Measurements from ENCODE around the gene SF3A2. TPM values are rescaled to one million over a fixed set of nuclear protein-coding genes. Genes with fewer than 3 reads are reported as not detected.

SF3A2 gene
- total RNA-seq, 1 donor from 2014 or later = 14.4 TPM

GRCh38 chr19:2210206-2210605 lies 26.4 kb upstream of the SF3A2 start:
- no peak for DNase-seq (ENCODE audit: low spot score)
- H3K4me3 Mint-ChIP-seq = no peak overlapping the region
- Histone ChIP-seq H3K4me2 (no peak overlapping the region), H4K20me1 (ENCODE audit: low read depth) (peaks cover 13% of the 10 kb centered on the region), H3K9ac (no peak overlapping the region), H3F3A (ENCODE audit: low read depth) (no peaks in the 10 kb centered on the region), H2AFZ (replicated peaks) (no peak overlapping the region), H3K4me1 (peaks cover 5% of the 10 kb centered on the region), H3K27ac (no peak overlapping the region), H3K36me3 (no peaks in the 10 kb centered on the region), H3K79me2 (ENCODE audit: low read depth) (no peaks in the 10 kb centered on the region), H3K9me3 (ENCODE audit: low read depth) (no peaks in the 10 kb centered on the region), H3K4me3 (no peak overlapping the region), H3K27me3 (no peaks in the 10 kb centered on the region)
- peaks cover 11% of the 10 kb centered on the region for H3K27me3 Mint-ChIP-seq (ENCODE audit: insufficient read depth, low read depth)
- no peaks in the 10 kb centered on the region for H3K9me3 Mint-ChIP-seq
- peaks cover 15% of the 10 kb centered on the region for H3K36me3 Mint-ChIP-seq
- H3K4me1 Mint-ChIP-seq = no peaks in the 10 kb centered on the region
- no peak overlapping the region for H3K27ac Mint-ChIP-seq
- TF ChIP-seq EZH2phosphoT487 (IDR thresholded peaks at IDR 0.05) (no peak), EZH2 (IDR thresholded peaks at IDR 0.05) (no peak), CTCF (IDR thresholded peaks at IDR 0.05) (no peak)

GRCh38 chr19:2210987-2211740 lies 25.5 kb upstream of the SF3A2 start:
- Histone ChIP-seq H3K27me3 (no peaks in the 10 kb centered on the region), H3K36me3 (no peaks in the 10 kb centered on the region), H3K4me3 (no peak overlapping the region), H3K27ac (no peak overlapping the region), H3K9me3 (ENCODE audit: low read depth) (no peaks in the 10 kb centered on the region), H3F3A (ENCODE audit: low read depth) (no peaks in the 10 kb centered on the region), H3K79me2 (ENCODE audit: low read depth) (no peaks in the 10 kb centered on the region), H2AFZ (replicated peaks) (no peak overlapping the region), H3K4me1 (peaks cover 5% of the 10 kb centered on the region), H3K9ac (no peak overlapping the region), H4K20me1 (ENCODE audit: low read depth) (peaks cover 13% of the 10 kb centered on the region), H3K4me2 (no peak overlapping the region)
- Mint-ChIP-seq H3K27me3 (ENCODE audit: insufficient read depth, low read depth) (peaks cover 11% of the 10 kb centered on the region), H3K9me3 (no peaks in the 10 kb centered on the region), H3K4me1 (no peaks in the 10 kb centered on the region), H3K36me3 (peaks cover 20% of the 10 kb centered on the region), H3K27ac (no peak overlapping the region), H3K4me3 (peak overlapping the region; percentile 35)
- TF ChIP-seq CTCF (IDR thresholded peaks at IDR 0.05) (no peak), EZH2phosphoT487 (IDR thresholded peaks at IDR 0.05) (no peak), EZH2 (IDR thresholded peaks at IDR 0.05) (no peak)
- no peak for DNase-seq (ENCODE audit: low spot score)

GRCh38 chr19:2212861-2213711 lies 23.5 kb upstream of the SF3A2 start:
- Histone ChIP-seq H3K27ac (no peak overlapping the region), H3K4me3 (no peak overlapping the region), H4K20me1 (ENCODE audit: low read depth) (peaks cover 6% of the 10 kb centered on the region), H3K9ac (no peak overlapping the region), H2AFZ (replicated peaks) (no peak overlapping the region), H3K79me2 (ENCODE audit: low read depth) (no peaks in the 10 kb centered on the region), H3K27me3 (no peaks in the 10 kb centered on the region), H3K36me3 (no peaks in the 10 kb centered on the region), H3K4me1 (peaks cover 4% of the 10 kb centered on the region), H3K9me3 (ENCODE audit: low read depth) (no peaks in the 10 kb centered on the region), H3K4me2 (no peak overlapping the region), H3F3A (ENCODE audit: low read depth) (no peaks in the 10 kb centered on the region)
- Mint-ChIP-seq H3K4me3 (no peak overlapping the region), H3K27me3 (ENCODE audit: insufficient read depth, low read depth) (peaks cover 11% of the 10 kb centered on the region), H3K36me3 (peaks cover 23% of the 10 kb centered on the region), H3K9me3 (no peaks in the 10 kb centered on the region), H3K27ac (no peak overlapping the region), H3K4me1 (no peaks in the 10 kb centered on the region)
- no peak for DNase-seq (ENCODE audit: low spot score)
- TF ChIP-seq EZH2phosphoT487 (IDR thresholded peaks at IDR 0.05) = no peak
- TF ChIP-seq EZH2 (IDR thresholded peaks at IDR 0.05) = no peak
- TF ChIP-seq CTCF (IDR thresholded peaks at IDR 0.05) = no peak
